HCEC 1CT (cell line): ENCODE results near the gene S100Z.
A peak's percentile ranks its signal among the peaks of the same experiment; 100 is the strongest.

Experiments
- DNase-seq: peaks from one replicate; pipeline ENCODE4 v3.0.0-alpha.2; 2017

The S100Z gene

GRCh38 chr5:76954383-76954763 lies 104.6 kb downstream of the S100Z start:
- DNase-seq, result no peak

- DNase-seq, result no peak
Observed at GRCh38 chr5:76956033-76956432, 106.2 kb downstream of the S100Z start.

- DNase-seq, result peak; percentile 65
Observed at GRCh38 chr5:76958991-76959767, 109.4 kb downstream of the S100Z start.

DNA sequence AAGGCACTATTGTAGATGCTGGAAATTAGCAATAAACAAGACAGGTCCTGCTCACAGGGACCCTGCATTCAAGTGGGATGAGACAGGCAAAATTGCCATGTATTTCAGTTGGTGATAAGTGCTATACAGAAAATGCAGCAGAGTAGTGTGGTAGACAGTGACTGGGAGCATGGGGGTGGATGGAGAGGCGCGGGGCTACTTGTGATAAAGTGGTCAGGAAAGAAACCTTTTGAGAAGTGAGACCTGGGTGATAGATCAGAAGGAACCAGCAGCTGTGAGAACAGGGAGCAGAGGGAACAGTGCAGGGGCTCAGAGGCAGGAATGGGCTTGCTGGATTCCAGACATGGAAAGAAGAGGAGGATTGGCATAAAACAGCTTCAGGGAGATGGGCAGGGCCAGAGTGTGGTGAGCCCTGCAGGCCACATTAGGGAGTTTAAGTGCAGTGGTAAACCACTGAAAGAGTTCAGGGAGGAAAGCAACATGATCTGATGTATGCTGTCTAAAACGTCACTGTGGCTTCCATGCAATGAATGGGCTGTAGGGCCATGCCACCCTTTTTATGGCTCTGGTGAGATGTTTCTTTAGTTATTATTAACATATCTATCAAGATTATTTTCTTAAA lies 110.3 kb downstream of the S100Z start:
- DNase-seq, result no peak

GRCh38 chr5:76964060-76964459 lies 114.2 kb downstream of the S100Z start:
- DNase-seq, result no peak
